HepG2 (cell line): ENCODE data around the gene MRM1. TPM values are rescaled to one million over a fixed set of nuclear protein-coding genes. Genes with fewer than 3 reads are reported as not detected.

Experiments used
- EEA1 ChIP-seq: sonication (generic); formaldehyde crosslinking; IDR thresholded peaks from 2 replicates; pipeline ENCODE4 v1.5.1; 2020; ENCODE audit warnings: mild to moderate bottlenecking, missing genetic modification reagents, borderline replicate concordance
- ETV5 ChIP-seq: IDR thresholded peaks from 2 replicates; pipeline ENCODE4 v1.6.1; 2018; ENCODE audit warnings: missing biosample characterization, missing genetic modification reagents, inconsistent platforms, borderline replicate concordance
- GATA4 ChIP-seq: sonication (generic); IDR thresholded peaks from 2 replicates; pipeline ENCODE4 v1.6.1; 2016; ENCODE audit warnings: antibody characterized with exemption, low read depth, borderline replicate concordance
- HOXA7 ChIP-seq: sonication (generic); formaldehyde crosslinking; IDR thresholded peaks from 2 replicates; pipeline ENCODE4 v1.8.1; 2022; ENCODE audit warnings: mild to moderate bottlenecking, missing genetic modification reagents, moderate library complexity
- KIAA2018 ChIP-seq: sonication (generic); formaldehyde crosslinking; IDR thresholded peaks from 2 replicates; pipeline ENCODE4 v1.5.0; 2020; ENCODE audit warnings: mild to moderate bottlenecking, missing genetic modification reagents, borderline replicate concordance
- PAX8 ChIP-seq: sonication (generic); formaldehyde crosslinking; IDR thresholded peaks from 2 replicates; pipeline ENCODE4 v1.8.0; 2022; ENCODE audit warnings: mild to moderate bottlenecking, missing genetic modification reagents, borderline replicate concordance
- SNAPC2 ChIP-seq: sonication (generic); formaldehyde crosslinking; IDR thresholded peaks from 2 replicates; pipeline ENCODE4 v1.8.1; 2022; ENCODE audit warnings: mild to moderate bottlenecking, missing genetic modification reagents
- SP5 ChIP-seq: IDR thresholded peaks from 2 replicates; pipeline ENCODE4 v1.6.1; 2016; ENCODE audit warnings: low read depth, borderline replicate concordance
- SRSF4 ChIP-seq: fragments of 200-400 bp; formaldehyde crosslinking; IDR thresholded peaks from one replicate; pipeline ENCODE4 v1.6.1; 2018; ENCODE audit warnings: mild to moderate bottlenecking, low read depth, low read length, moderate library complexity; ENCODE audit not compliant: poor library complexity, severe bottlenecking
- TCF12 ChIP-seq, 2 experiments: fragments of 450-650 bp in 1 of 2; sonication (generic) in 1 of 2; formaldehyde crosslinking in 1 of 2; IDR thresholded peaks; 2 replicates each; pipeline versions ENCODE4 v1.6.1 to v1.8.0; 2017 to 2022; ENCODE audit warnings: antibody characterized with exemption in 1 of 2, mild to moderate bottlenecking in 1 of 2, missing genetic modification reagents in 1 of 2, moderate library complexity in 1 of 2
- ZBTB10 ChIP-seq: sonication (generic); formaldehyde crosslinking; IDR thresholded peaks from 2 replicates; pipeline ENCODE4 v1.4.0; 2020; ENCODE audit warnings: missing genetic modification reagents, borderline replicate concordance
- ZBTB7A ChIP-seq: sonication (generic); formaldehyde crosslinking; IDR thresholded peaks from 2 replicates; pipeline ENCODE4 v1.8.0; 2022; ENCODE audit warnings: mild to moderate bottlenecking, missing genetic modification reagents
- ZFP1 ChIP-seq: IDR thresholded peaks from 2 replicates; pipeline ENCODE4 v1.6.1; 2016
- ZNF3 ChIP-seq: IDR thresholded peaks from 2 replicates; pipeline ENCODE4 v1.7.0; 2017; ENCODE audit warnings: inconsistent platforms
- ZNF382 ChIP-seq: sonication (generic); formaldehyde crosslinking; IDR thresholded peaks from 2 replicates; pipeline ENCODE4 v1.5.0; 2020; ENCODE audit warnings: missing genetic modification reagents, mild to moderate bottlenecking, borderline replicate concordance
- ZNF607 ChIP-seq: sonication (generic); formaldehyde crosslinking; IDR thresholded peaks from 2 replicates; pipeline ENCODE4 v1.5.1; 2020; ENCODE audit warnings: missing genetic modification reagents, mild to moderate bottlenecking, borderline replicate concordance
- ZNF713 ChIP-seq: sonication (generic); formaldehyde crosslinking; IDR thresholded peaks from 2 replicates; pipeline ENCODE4 v1.4.0; 2020; ENCODE audit warnings: mild to moderate bottlenecking, missing genetic modification reagents
- ZNF766 ChIP-seq: sonication (generic); formaldehyde crosslinking; IDR thresholded peaks from 2 replicates; pipeline ENCODE4 v1.5.0; 2020; ENCODE audit warnings: missing genetic modification reagents, borderline replicate concordance
- polyA plus RNA-seq, 8 experiments: library from polyadenylated mRNA; depleted of rRNA in 3 of 8; stranded (reverse) in 7 of 8; unstranded in 1 of 8; fragments of >200 nt; fragmentation: Illumina TruSeq in 4 of 8; extraction: Trizol in 4 of 8; gene quantifications; 2 replicates each; pipeline versions ENCODE4 v1.2.1 to v1.2.3, GENCODE V29; 2011 to 2016; ENCODE audit warnings: low read depth in 4 of 8, missing spikeins in 1 of 8, mixed read lengths in 1 of 8; ENCODE audit not compliant: insufficient read depth in 1 of 8
- total RNA-seq, 5 experiments: library from RNA; depleted of rRNA; stranded (reverse); fragments of >200 nt; fragmentation: Illumina TruSeq; extraction: Trizol; gene quantifications; 2 replicates each; pipeline ENCODE4 v1.2.3, GENCODE V29; 2016; ENCODE audit warnings: low read depth in 1 of 5

MRM1 gene
- total and polyA plus RNA-seq, 2 of the 13 experiments (the other 11 are each of a cell fraction or from before 2014, with no cell fraction given), result 4.1 to 11.3 TPM

GRCh38 chr17:36591434-36592315 is 9.7 kb upstream of the MRM1 start, which contains the start of gene DHRS11 (continued):
- TF ChIP-seq ZBTB7A (CRISPR knock-in tag) (no peak), ZNF3 (no peak), ZNF382 (CRISPR knock-in tag) (no peak), SNAPC2 (CRISPR knock-in tag) (0 out of 2 replicates have a peak, but pooled peaks have one; percentile 50), ZNF766 (CRISPR knock-in tag) (no peak), EEA1 (peak; percentile 24; the same call in 1 of the 2 replicates), SRSF4 (no peak), GATA4 (no peak), HOXA7 (CRISPR knock-in tag) (no peak), PAX8 (CRISPR knock-in tag) (peak; percentile 44; the same call in 1 of the 2 replicates), SP5 (CRISPR knock-in tag) (peak; percentile 84), ZNF607 (CRISPR knock-in tag) (no peak), ZNF713 (CRISPR knock-in tag) (no peak), ZFP1 (CRISPR knock-in tag) (no peak), TCF12 (IDR thresholded peaks at IDR 0.05) (no peak), TCF12 (CRISPR knock-in tag; IDR thresholded peaks at IDR 0.05) (no peak), ZBTB10 (CRISPR knock-in tag) (no peak), ETV5 (CRISPR knock-in tag) (peak; percentile 20; the same call in 1 of the 2 replicates), KIAA2018 (CRISPR knock-in tag) (no peak)
